Stimulated activated naive CD8-positive, alpha-beta T cell treated with anti-CD3 and anti-CD28 coated beads, Interleukin-15, amount 100 ng/mL, for 72 hours (primary cell): ENCODE results near the gene CNNM3.

Experiments used
- ATAC-seq: fragments of 150-1000 bp; cut with Tn5 transposase; 2 replicates; pipeline ENCODE4 v1.10.0; 2021; ENCODE audit warnings: mild to moderate bottlenecking, moderate library complexity
- DNase-seq, 2 donors: peaks; one replicate each; pipeline ENCODE4 v3.0.0; 2021 to 2022
- H3K27ac Mint-ChIP-seq, 2 donors: one replicate each; pipeline ENCODE4 v1.8.0; 2022; ENCODE audit warnings: mild to moderate bottlenecking in 2 of 2, mixed read lengths in 2 of 2, moderate library complexity in 2 of 2
- H3K27me3 Mint-ChIP-seq: one replicate; pipeline ENCODE4 v1.8.0; 2022; ENCODE audit warnings: mixed read lengths
- H3K4me1 Mint-ChIP-seq: one replicate; pipeline ENCODE4 v1.8.0; 2022; ENCODE audit warnings: mild to moderate bottlenecking, mixed read lengths
- H3K4me3 Mint-ChIP-seq, 2 donors: one replicate each; pipeline ENCODE4 v1.8.0; 2022; ENCODE audit warnings: mild to moderate bottlenecking in 2 of 2, mixed read lengths in 2 of 2, moderate library complexity in 1 of 2
- H3K9me3 Mint-ChIP-seq, 2 donors: one replicate each; pipeline ENCODE4 v1.8.0; 2022; ENCODE audit warnings: mixed read lengths in 2 of 2

Gene CNNM3

DNA sequence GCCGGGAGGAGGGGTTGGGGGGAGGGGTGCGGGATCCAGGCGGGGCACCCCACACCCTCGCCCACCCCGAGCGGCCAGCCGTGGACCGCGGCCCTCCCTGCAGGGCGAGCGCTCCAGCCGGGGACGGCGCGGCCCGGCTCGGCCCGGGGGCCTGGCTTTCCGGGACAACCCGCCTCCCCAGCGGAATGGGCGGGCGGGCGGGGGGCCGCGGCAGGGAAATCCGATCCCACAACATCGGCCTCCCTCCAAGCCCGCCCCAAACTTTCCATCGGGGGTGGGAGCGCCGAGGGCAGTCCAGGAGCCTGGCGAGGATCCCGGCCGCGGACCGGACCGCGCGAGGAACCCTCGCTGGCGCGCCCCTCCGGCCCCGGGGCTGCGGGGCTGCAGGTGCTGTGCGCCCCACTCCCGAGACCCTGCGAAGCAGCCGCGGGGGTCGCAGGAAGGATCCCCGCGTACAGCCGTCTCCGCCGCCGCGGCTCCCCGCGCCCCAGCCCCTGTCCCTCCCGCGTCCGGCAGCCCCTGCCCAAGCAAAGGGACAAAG, 53.3 kb downstream of the CNNM3 start:
- no peak for DNase-seq
- H3K27me3 Mint-ChIP-seq, result peaks cover 10% of the 10 kb centered on the region
- H3K9me3 Mint-ChIP-seq, result no peaks in the 10 kb centered on the region
- peaks cover 57% of the 10 kb centered on the region for H3K4me1 Mint-ChIP-seq
- H3K27ac Mint-ChIP-seq, result no peak overlapping the region
- peak; percentile 21 for ATAC-seq
- peak overlapping the region; percentile 92 to 93 for H3K4me3 Mint-ChIP-seq

DNA sequence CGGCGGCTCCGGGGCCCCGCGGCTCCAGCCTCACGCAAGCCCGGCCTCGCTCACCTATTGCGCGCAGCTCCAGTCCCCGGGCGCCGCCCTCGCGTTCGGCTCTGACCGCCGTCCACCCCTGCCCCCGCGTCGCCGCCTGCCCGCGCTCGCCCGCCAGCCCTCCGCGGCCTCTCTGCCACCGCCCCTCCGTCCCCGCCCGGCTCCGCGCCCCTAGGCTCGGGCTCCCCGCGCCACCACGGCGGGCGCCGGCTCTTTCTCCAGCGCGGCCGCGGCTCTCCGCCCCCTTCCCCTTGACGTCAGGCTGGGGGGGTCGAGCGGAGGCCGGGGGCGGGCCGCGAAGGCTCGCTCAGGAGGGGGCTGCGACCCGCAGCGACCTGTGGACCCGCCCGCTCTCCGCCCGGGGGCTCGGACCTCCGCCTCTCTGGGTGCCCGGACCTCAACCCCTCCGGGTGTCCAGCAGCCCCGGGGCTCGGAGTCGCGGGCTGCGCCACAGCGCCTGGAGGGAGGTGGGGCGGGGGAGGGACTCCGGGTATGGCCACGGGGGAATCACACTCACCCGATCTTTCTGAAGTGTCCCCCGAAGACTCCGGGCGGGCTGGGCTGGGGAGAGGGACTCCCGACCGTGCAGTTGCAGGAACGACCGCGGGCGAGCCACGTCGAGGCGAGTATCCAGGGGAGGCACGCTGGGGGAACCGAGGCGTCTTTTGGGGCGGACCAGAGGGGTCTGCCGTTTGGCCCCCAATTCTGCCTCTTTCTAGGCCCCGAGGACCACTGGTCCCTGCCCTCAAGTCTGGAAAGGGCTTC, 54.0 kb downstream of the CNNM3 start, which contains the start of gene SEMA4C:
SEMA4C (minus strand) TSS at position 259 of the 804 bp plus-strand sequence. CDS start 2,194 bp downstream, outside the sequence.
- peak; percentile 44 to 58 for DNase-seq
- H3K27me3 Mint-ChIP-seq, result peaks cover 10% of the 10 kb centered on the region

DNA sequence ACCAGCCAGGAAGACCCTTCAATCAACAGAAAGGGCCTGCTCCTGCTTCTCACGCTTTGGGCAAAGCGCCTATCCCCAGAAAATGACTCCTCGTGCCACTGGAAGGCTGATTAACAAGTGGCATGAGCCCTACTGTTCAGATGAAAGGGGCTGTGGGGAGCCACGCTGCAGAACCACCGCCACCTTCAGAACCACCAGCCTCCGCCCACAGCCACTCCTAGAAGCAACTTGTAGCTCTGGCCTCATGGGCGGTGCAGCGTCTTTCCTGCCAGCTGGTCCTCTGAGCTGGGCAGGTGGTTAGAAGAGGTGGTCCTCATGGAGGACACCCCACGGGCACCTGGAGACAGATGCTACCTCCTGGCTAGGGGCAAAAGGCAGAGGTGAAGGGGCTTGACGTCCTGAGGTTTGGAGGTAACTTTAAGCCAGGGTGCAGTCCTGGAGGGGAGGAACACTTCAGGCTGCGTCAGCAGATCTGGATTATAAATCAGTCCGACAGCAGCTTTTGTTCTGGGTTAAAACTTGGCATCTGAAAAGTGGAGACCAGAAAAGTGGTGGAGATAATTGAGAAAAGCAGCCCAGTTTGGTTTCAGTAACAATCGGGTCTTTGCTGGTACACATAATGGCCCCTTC, 54.7 kb downstream of the CNNM3 start:
- H3K4me3 Mint-ChIP-seq, result peak overlapping the region; percentile 77 to 82

More for the DNA sequence above, 54.0 kb downstream of the CNNM3 start, which contains the start of gene SEMA4C:
- peak within 1 kb of the TSS; percentile 92 to 93 for H3K4me3 Mint-ChIP-seq
- H3K27ac Mint-ChIP-seq, result peak within 1 kb of the TSS; percentile 19 to 34
- peak; percentile 24 for ATAC-seq
- no peaks in the 10 kb centered on the region for H3K9me3 Mint-ChIP-seq
- H3K4me1 Mint-ChIP-seq, result peaks cover 64% of the 10 kb centered on the region

DNA sequence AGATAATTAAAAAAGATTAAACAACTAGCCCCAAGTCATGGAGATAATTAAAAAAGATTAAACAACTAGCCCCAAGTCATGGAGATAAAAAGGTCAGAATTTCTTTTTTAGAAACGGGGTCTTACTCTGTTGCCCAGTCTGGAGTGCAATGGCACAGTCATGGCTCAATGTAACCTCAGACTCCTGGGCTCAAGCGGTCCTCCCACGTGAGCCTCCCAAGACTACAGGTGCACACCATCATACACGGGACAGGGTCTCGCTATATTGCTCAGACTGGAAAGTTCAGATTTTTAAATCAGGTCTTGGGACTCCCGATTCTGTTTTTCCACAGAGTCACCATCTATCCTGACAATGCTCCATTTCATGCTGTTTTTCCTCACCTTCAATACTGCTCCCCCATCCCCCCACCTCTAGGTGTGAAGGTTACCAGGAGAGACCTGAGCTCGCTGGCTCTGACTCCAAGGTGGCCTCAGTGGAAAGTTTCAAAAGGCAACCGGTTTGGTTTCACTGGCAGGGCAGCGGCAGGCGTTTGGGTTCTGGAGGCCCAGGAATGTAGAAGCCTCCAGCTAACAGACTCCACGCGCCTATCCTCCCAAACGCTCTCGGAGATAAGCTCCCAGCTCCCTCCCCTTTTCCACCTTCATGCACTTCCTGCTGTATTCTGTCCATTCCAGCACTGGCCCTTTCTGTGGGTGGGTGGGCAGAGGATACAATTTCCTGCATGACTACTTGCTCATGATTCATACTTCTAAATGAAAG, 56.7 kb downstream of the CNNM3 start:
- Mint-ChIP-seq H3K27ac (no peak overlapping the region), H3K4me3 (no peak overlapping the region), H3K9me3 (no peaks in the 10 kb centered on the region), H3K27me3 (peaks cover 10% of the 10 kb centered on the region), H3K4me1 (peaks cover 54% of the 10 kb centered on the region)
- DNase-seq, result no peak
- ATAC-seq, result no peak

More for the DNA sequence above, 54.7 kb downstream of the CNNM3 start:
- ATAC-seq (peak; percentile 56), DNase-seq (peak; percentile 56 to 63)
- Mint-ChIP-seq H3K4me1 (peaks cover 69% of the 10 kb centered on the region), H3K27ac (peak overlapping the region in 1 of 2 donors; percentile 34), H3K27me3 (peaks cover 10% of the 10 kb centered on the region), H3K9me3 (no peaks in the 10 kb centered on the region)

DNA sequence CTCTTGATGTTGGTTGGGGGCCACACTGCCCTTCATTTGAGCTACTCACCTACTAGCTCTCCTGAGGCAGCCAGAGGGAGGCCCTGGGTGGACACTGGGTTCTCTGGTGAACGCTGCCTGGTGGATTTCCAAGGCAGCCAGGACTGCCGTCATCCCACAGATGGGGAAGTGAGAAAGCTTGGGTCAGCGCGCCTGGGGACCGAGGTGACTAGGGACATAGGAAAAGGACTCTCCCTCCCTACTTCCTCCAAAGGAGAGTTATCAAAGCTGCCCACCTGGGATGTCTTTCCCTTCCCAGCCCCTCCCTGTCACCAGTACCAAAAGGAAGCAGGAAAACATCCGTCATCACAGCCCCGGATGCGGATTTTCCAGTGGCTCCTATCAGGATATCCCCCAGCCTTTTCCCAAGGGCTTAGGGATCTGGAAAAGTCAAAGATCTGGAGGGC, 57.6 kb downstream of the CNNM3 start:
- DNase-seq (no peak), ATAC-seq (no peak)
- Mint-ChIP-seq H3K27ac (no peak overlapping the region), H3K4me3 (peak overlapping the region in 1 of 2 donors; percentile 29), H3K27me3 (peaks cover 10% of the 10 kb centered on the region), H3K4me1 (peaks cover 49% of the 10 kb centered on the region), H3K9me3 (no peaks in the 10 kb centered on the region)

DNA sequence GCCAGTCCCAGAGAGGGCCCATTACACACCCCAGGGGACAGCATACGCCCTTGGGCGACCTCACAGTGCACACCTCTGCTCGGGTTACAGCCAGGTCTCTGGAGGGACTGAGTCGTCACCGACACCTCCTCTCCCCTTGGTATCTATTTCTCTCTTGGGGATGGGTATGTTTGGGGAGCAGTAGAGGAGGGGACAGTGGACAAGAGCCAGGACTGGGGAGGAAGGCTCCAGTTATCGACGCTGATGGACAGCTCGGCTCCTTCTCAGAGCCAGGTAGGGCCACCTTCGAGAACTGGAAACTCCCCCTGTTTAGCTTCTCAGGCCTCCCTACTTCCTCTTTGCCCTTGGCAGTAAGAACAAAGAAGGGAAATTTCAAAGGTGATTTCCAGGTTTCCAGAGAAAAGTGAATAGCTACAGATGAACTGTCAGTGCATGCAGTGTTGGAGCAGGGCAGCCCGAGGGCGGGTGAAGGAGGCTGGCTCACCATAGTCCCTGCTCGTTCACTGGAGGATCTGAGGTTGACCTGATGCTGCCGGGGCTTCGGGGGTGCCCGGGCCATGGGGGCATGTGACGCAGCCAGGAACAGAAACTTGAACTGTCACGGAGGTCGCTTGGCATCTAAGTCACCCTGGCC, 58.2 kb downstream of the CNNM3 start:
- H3K4me3 Mint-ChIP-seq, result peak overlapping the region; percentile 26 to 67
- peaks cover 10% of the 10 kb centered on the region for H3K27me3 Mint-ChIP-seq
- peaks cover 49% of the 10 kb centered on the region for H3K4me1 Mint-ChIP-seq
- DNase-seq (no peak), ATAC-seq (peak; percentile 55)
- no peaks in the 10 kb centered on the region for H3K9me3 Mint-ChIP-seq
- no peak overlapping the region for H3K27ac Mint-ChIP-seq

DNA sequence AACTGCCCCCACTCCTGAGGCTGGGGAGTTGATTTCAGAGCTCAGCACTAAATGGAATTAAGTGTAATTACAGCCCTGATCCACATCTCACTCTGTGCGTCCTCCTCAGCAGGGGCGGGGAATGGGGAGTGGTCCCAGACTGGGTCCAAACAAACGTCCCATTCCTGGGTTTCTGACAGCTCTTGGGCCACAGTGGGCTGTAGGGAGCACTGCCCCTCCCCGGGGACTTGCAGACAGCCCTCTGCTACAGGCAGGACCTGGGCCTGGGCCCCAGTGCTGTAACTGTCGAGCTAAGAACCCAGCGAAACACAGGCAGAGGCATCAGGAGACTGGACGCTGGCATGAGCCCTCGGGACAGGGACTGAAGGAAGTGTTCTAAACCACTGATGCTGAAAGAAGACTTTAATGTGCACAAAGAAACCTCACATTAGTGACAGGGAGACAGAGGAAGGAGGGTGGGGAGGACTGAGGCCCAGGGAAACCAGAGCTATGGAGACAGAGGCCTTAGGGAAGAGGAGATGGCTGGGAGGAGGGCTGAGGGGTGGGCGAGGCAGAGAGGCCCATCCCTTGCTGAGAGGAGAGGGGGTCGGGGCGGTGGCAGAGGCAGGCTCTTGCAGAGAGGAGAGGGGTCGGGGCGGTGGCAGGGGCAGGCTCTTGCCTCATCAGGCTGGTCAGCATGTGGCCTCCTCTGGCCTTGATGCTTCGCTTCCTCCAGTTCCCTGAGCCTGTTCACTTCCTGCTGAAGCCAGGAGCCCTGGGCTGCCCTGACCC, 59.6 kb downstream of the CNNM3 start:
- ATAC-seq (no peak), DNase-seq (no peak)
- H3K27me3 Mint-ChIP-seq, result peaks cover 5% of the 10 kb centered on the region
- no peaks in the 10 kb centered on the region for H3K9me3 Mint-ChIP-seq
- peaks cover 44% of the 10 kb centered on the region for H3K4me1 Mint-ChIP-seq
- no peak overlapping the region for H3K4me3 Mint-ChIP-seq
- H3K27ac Mint-ChIP-seq, result no peak overlapping the region

DNA sequence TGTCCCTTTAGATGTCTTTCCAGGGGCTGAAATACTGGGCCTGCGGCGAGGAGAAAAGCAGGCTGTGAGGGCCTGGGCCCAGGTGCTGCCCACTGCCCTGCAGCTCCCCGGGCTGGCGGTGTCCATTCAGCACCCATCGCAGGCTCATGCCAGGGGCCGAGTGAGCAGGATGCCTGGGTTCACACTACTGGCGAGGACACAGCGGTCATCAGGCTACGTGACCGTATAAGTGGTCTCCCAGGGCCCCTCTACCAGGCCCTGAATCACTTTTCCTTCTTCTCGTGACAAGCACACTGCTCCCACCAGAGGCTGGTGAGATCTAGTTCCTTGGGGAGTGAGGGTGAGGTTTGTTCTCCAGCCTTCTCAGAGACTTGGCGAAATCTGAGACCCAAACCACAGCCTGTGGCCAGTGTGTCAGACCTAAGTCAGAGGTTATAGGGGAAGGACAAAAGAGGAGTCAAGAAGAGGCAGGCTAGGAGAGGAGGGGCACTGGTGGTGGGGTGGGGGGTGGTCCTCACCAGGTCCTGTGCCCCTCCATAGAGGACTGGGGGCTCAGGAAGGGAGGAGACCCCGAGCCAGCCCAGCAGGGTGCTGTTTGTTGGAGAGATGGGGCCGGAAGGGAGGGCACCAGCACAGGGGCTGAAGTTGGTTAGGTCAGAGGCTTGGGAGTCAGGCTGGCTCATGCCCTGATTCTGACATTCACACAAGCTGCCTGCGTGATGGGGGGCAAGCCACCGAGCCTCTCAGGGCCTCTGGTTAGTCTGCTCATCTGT, 60.4 kb downstream of the CNNM3 start:
- H3K27ac Mint-ChIP-seq, result peak overlapping the region in 1 of 2 donors; percentile 75
- peaks cover 40% of the 10 kb centered on the region for H3K4me1 Mint-ChIP-seq
- no peak overlapping the region for H3K4me3 Mint-ChIP-seq
- DNase-seq (no peak), ATAC-seq (no peak)
- H3K9me3 Mint-ChIP-seq, result no peaks in the 10 kb centered on the region
- H3K27me3 Mint-ChIP-seq, result no peaks in the 10 kb centered on the region

DNA sequence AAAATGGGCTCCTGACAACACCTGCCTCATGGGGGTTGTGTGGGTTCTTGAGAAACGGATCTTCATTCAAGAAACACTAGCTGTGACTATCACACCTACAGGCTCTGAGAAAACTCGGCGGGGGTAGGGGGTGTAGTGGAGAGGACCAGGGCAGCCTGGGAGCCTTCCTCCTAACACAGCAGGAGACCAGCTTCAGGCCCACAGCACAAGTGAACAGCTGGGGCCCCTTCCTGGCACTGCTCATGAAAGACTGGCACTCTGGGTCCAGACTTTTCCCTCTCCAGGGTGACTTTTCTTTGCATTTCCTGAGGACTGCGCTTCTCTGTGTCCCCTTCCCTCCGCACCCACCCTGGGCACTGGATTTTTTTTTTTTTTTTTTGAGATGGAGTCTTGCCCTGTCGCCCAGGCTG, 61.0 kb downstream of the CNNM3 start:
- no peak overlapping the region for H3K4me3 Mint-ChIP-seq
- no peaks in the 10 kb centered on the region for H3K9me3 Mint-ChIP-seq
- no peak for DNase-seq
- H3K27ac Mint-ChIP-seq, result no peak overlapping the region
- H3K4me1 Mint-ChIP-seq, result peaks cover 39% of the 10 kb centered on the region
- no peaks in the 10 kb centered on the region for H3K27me3 Mint-ChIP-seq
- ATAC-seq, result no peak

DNA sequence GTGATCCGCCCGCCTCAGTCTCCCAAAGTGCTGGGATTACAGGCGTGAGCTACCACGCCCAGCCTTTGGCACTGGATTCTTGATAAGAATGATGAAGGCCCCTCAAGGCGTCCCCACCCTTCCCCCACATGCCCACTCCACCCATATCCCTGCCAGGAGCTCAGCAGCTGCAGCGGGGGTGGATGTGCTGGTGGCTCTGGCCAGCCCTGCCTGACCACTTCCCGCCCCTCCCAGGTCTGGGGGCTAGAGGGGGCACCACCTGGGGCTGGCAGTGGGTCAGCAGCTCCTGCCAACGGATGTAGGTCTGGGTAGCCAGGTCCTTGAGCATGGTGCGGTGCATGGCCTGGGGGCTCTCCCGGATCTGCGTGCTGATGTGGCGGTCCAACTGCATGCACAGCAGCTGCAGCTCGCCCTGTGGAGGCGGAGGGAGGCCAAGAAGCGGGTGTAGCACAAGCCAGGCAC, 61.6 kb downstream of the CNNM3 start:
- H3K9me3 Mint-ChIP-seq, result no peaks in the 10 kb centered on the region
- H3K4me1 Mint-ChIP-seq, result peaks cover 33% of the 10 kb centered on the region
- DNase-seq, result no peak
- H3K27me3 Mint-ChIP-seq, result no peaks in the 10 kb centered on the region
- no peak overlapping the region for H3K4me3 Mint-ChIP-seq
- ATAC-seq, result no peak
- H3K27ac Mint-ChIP-seq, result no peak overlapping the region

DNA sequence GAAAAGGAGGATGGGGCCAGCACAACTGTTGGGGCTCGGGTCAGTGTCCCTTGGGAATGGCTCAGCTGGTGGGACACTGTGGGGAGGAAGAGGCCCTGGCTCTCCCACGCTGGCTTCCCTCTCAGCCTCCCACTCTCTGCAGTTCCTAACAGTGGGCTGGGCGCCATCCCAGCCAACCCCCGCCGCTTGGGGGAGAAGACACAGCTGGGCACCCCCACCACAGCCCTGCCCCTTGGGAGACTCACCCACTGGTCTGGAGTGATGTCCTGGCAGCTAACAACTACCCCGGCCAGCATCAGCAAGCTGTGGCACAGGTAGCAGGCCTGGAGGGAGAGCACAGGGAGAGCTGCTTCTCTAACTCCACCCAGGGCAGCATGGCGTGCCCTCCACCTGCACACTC, 62.1 kb downstream of the CNNM3 start:
- Mint-ChIP-seq H3K4me1 (peaks cover 28% of the 10 kb centered on the region), H3K4me3 (no peak overlapping the region), H3K9me3 (no peaks in the 10 kb centered on the region), H3K27ac (no peak overlapping the region), H3K27me3 (no peaks in the 10 kb centered on the region)
- DNase-seq (no peak), ATAC-seq (no peak)

DNA sequence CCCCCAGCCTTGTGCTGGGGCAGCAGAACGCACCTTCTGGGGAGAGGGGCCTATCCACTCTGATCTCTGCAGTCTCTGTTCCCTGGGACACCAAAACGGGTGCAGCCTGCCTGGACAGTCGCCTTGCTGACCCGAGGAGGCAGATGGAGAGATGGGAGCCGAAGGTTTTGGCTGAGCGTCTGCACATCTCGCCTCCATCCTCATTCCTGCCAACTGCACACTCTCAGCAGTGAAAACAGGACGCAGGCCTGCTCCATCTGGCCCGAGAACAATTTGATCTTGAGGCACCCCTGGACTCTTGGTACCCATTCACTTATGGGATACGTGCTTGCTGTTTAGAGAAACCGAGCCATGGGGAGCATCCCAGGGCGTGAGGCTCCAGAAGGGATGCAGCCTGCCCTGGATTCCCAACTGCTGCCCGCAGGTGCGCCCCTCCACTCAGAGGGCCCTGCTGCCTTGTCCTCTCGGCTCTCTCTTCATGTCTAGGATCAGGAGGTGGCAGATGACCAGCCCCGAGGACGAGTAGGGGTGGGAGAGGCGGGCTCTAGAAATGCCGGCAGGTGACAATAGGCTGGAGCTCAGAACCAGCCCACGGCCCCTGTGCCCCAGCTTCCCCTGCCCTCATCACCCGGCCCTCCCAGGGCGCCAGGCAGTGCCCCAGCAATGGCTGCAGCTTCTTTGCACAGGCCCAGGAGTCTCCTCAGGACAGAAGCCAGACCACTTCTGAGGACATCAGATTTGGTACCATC, 62.9 kb downstream of the CNNM3 start:
- no peak overlapping the region for H3K4me3 Mint-ChIP-seq
- no peak for DNase-seq
- no peak for ATAC-seq
- H3K27me3 Mint-ChIP-seq, result no peaks in the 10 kb centered on the region
- H3K4me1 Mint-ChIP-seq, result peaks cover 20% of the 10 kb centered on the region
- no peaks in the 10 kb centered on the region for H3K9me3 Mint-ChIP-seq
- no peak overlapping the region for H3K27ac Mint-ChIP-seq

DNA sequence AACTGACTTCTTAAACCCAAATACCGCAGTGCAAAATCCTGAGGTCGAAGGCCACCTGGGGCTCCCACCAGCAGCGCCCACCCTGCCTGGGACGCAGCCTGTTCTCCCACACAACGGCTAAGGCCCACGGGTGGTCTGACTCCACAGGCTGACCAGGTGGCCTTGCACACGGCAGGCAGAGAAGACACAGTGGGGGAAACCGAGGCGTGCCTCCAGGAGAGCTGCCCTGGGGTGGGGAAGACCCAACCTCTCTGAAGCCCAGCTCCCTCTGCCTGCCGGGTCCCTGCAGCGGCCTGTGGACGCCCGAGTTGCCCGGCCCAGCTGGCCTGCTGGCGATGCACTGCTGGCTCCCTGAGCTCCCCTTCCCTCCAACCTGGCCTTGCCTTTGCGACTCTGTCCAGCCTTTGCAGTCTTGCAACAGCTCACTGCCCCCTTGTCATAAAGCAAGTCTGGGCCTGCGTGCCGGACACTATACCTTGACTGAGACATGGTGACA, 63.5 kb downstream of the CNNM3 start:
- DNase-seq, result no peak
- Mint-ChIP-seq H3K27ac (no peak overlapping the region), H3K4me1 (peaks cover 14% of the 10 kb centered on the region), H3K9me3 (no peaks in the 10 kb centered on the region), H3K4me3 (no peak overlapping the region), H3K27me3 (no peaks in the 10 kb centered on the region)
- no peak for ATAC-seq
